DMS114 treated with DMSO at 0.1 percent for 48 hours (cell line): ENCODE results near the gene ANP32B.
"Not testable (repeated sequence)": the region's sequence is repeated elsewhere in the genome, so short reads cannot be mapped to it uniquely, and the experiment has no call there.

ENCODE experiments used
- DNase-seq: peaks from one replicate; lab custom pipeline; 2025; ENCODE audit not compliant: unreplicated experiment; lab: John Stamatoyannopoulos, UW

ANP32B gene

GRCh38 chr9:97982683-97983588 is at the start of gene ANP32B:
ANP32B (plus strand) TSS chr9:97983341; CDS start chr9:97983556, 215 bp downstream.
- DNase-seq, result peak; percentile 48

- no peak for DNase-seq
Observed at GRCh38 chr9:97934321-97935115, 48.6 kb upstream of the ANP32B start.

- DNase-seq, result no peak
Observed at GRCh38 chr9:97935276-97935675, 47.9 kb upstream of the ANP32B start.

- no peak for DNase-seq
Observed at GRCh38 chr9:97936998-97937397, 46.1 kb upstream of the ANP32B start.

GRCh38 chr9:97938081-97938644 is 45.0 kb upstream of the ANP32B start, which contains the start of gene HEMGN:
HEMGN (minus strand) TSS chr9:97938172; CDS start chr9:97938136, 36 bp downstream.
- DNase-seq, result no peak

- DNase-seq, result no peak
Observed at GRCh38 chr9:97940233-97940632, 42.9 kb upstream of the ANP32B start.

- DNase-seq, result no peak
Observed at GRCh38 chr9:97940741-97941140, 42.4 kb upstream of the ANP32B start.

- DNase-seq, result no peak
Observed at GRCh38 chr9:97941323-97941722, 41.8 kb upstream of the ANP32B start.

GRCh38 chr9:97943308-97943855 is 39.8 kb upstream of the ANP32B start:
- no peak for DNase-seq

- DNase-seq, result no peak
Observed at GRCh38 chr9:97944612-97945011, 38.5 kb upstream of the ANP32B start.

- DNase-seq, result not testable (repeated sequence)
Observed at GRCh38 chr9:97945470-97945869, 37.7 kb upstream of the ANP32B start.

GRCh38 chr9:97947094-97947493 is 36.0 kb upstream of the ANP32B start:
- DNase-seq, result not testable (repeated sequence)

GRCh38 chr9:97950873-97951272 is 32.3 kb upstream of the ANP32B start:
- not testable (repeated sequence) for DNase-seq

- no peak for DNase-seq
Observed at GRCh38 chr9:97954550-97954989, 28.6 kb upstream of the ANP32B start.

- no peak for DNase-seq
Observed at GRCh38 chr9:97956331-97956730, 26.8 kb upstream of the ANP32B start.

- DNase-seq, result no peak
Observed at GRCh38 chr9:97958812-97959511, 24.2 kb upstream of the ANP32B start.

- DNase-seq, result no peak
Observed at GRCh38 chr9:97959585-97959984, 23.6 kb upstream of the ANP32B start.

GRCh38 chr9:97960678-97961328 is 22.3 kb upstream of the ANP32B start:
- DNase-seq, result not testable (repeated sequence)

- DNase-seq, result no peak
Observed at GRCh38 chr9:97961361-97961760, 21.8 kb upstream of the ANP32B start.

- no peak for DNase-seq
Observed at GRCh38 chr9:97962136-97962535, 21.0 kb upstream of the ANP32B start.
